Subcutaneous abdominal adipose tissue (tissue), 5 donors: ENCODE measurements around the gene RNFT1.
"Not testable (repeated sequence)": the region's sequence is repeated elsewhere in the genome, so short reads cannot be mapped to it uniquely, and the experiment has no call there.

Source experiments
- H3K27ac ChIP-seq: one replicate; pipeline ENCODE4 v1.7.0; 2013; ENCODE audit warnings: low read depth, mild to moderate bottlenecking, inconsistent platforms, low read length, moderate library complexity
- H3K27me3 ChIP-seq, 5 donors: one replicate each; pipeline ENCODE4 v1.7.0; 2013; ENCODE audit warnings: low read length in 5 of 5, inconsistent platforms in 1 of 5; ENCODE audit not compliant: control insufficient read depth in 5 of 5, insufficient read depth in 4 of 5
- H3K36me3 ChIP-seq, 5 donors: one replicate each; pipeline ENCODE4 v1.7.0; 2013; ENCODE audit warnings: low read length in 5 of 5; ENCODE audit not compliant: control insufficient read depth in 5 of 5, insufficient read depth in 5 of 5
- H3K4me1 ChIP-seq, 5 donors: one replicate each; pipeline ENCODE4 v1.7.0; 2013; ENCODE audit warnings: low read length in 5 of 5, mild to moderate bottlenecking in 3 of 5, moderate library complexity in 1 of 5; ENCODE audit not compliant: control insufficient read depth in 5 of 5, insufficient read depth in 5 of 5
- H3K4me3 ChIP-seq, 5 donors: one replicate each; pipeline ENCODE4 v1.7.0; 2013; ENCODE audit warnings: low read length in 5 of 5, low read depth in 1 of 5
- H3K9ac ChIP-seq, 5 donors: one replicate each; pipeline ENCODE4 v1.7.0; 2013; ENCODE audit warnings: low read length in 5 of 5, mild to moderate bottlenecking in 4 of 5, moderate library complexity in 3 of 5
- H3K9me3 ChIP-seq, 5 donors: one replicate each; pipeline ENCODE4 v1.7.0; 2013; ENCODE audit warnings: low read length in 5 of 5; ENCODE audit not compliant: control insufficient read depth in 5 of 5
- donor health status: healthy.
- donor health status: healthy.
- donor health status: healthy.
- donor health status: healthy.
- donor health status: healthy.

Gene RNFT1

GRCh38 chr17:59933317-59933716 is 31.2 kb downstream of the RNFT1 start:
- H3K27me3 ChIP-seq, H3K9ac ChIP-seq, H3K27ac ChIP-seq, H3K9me3 ChIP-seq, H3K4me3 ChIP-seq, H3K4me1 ChIP-seq: not testable (repeated sequence)
- peaks cover 32 to 80% (median 55%) of the 10 kb centered on the region in 5 donors for H3K36me3 ChIP-seq

- not testable (repeated sequence) for H3K27ac ChIP-seq, H3K9me3 ChIP-seq, H3K9ac ChIP-seq, H3K27me3 ChIP-seq, H3K4me1 ChIP-seq, H3K4me3 ChIP-seq
- H3K36me3 ChIP-seq: peaks cover 30 to 73% (median 48%) of the 10 kb centered on the region in 5 donors
Measured at GRCh38 chr17:59930768-59931167, 33.8 kb downstream of the RNFT1 start.

GRCh38 chr17:59930121-59930520 is 34.4 kb downstream of the RNFT1 start:
- H3K36me3 ChIP-seq: peaks cover 34 to 71% (median 46%) of the 10 kb centered on the region in 5 donors
- not testable (repeated sequence) for H3K9ac ChIP-seq, H3K27me3 ChIP-seq, H3K4me3 ChIP-seq, H3K9me3 ChIP-seq, H3K4me1 ChIP-seq, H3K27ac ChIP-seq

- H3K4me1 ChIP-seq, H3K9ac ChIP-seq, H3K9me3 ChIP-seq, H3K27me3 ChIP-seq, H3K27ac ChIP-seq, H3K4me3 ChIP-seq: not testable (repeated sequence)
- peaks cover 14 to 70% (median 39%) of the 10 kb centered on the region in 5 donors for H3K36me3 ChIP-seq
Measured at GRCh38 chr17:59920637-59921036, 43.9 kb downstream of the RNFT1 start.

- Histone ChIP-seq H3K9me3 (no peaks in the 10 kb centered on the region), H3K36me3 (peaks cover 23 to 67% (median 52%) of the 10 kb centered on the region in 5 donors), H3K9ac (no peak overlapping the region), H3K4me3 (no peak overlapping the region), H3K4me1 (no peaks in the 10 kb centered on the region), H3K27ac (no peak overlapping the region), H3K27me3 (no peaks in the 10 kb centered on the region)
Measured at GRCh38 chr17:59916446-59916845, 48.1 kb downstream of the RNFT1 start.

- Histone ChIP-seq H3K27me3 (no peaks in the 10 kb centered on the region), H3K36me3 (peaks cover 21 to 51% (median 38%) of the 10 kb centered on the region in 5 donors), H3K27ac (no peak overlapping the region), H3K9me3 (no peaks in the 10 kb centered on the region), H3K9ac (no peak overlapping the region), H3K4me3 (no peak overlapping the region), H3K4me1 (no peaks in the 10 kb centered on the region)
Measured at GRCh38 chr17:59914274-59914854, 50.2 kb downstream of the RNFT1 start.

GRCh38 chr17:59907467-59907866 is 57.1 kb downstream of the RNFT1 start:
- Histone ChIP-seq H3K9ac (no peak overlapping the region), H3K36me3 (peaks cover 0 to 5% (median 4%) of the 10 kb centered on the region in 5 donors), H3K9me3 (no peaks in the 10 kb centered on the region), H3K4me1 (no peaks in the 10 kb centered on the region), H3K27me3 (no peaks in the 10 kb centered on the region), H3K4me3 (no peak overlapping the region), H3K27ac (no peak overlapping the region)

- Histone ChIP-seq H3K36me3 (peaks cover 0 to 2% (median 0%) of the 10 kb centered on the region in 5 donors), H3K27me3 (no peaks in the 10 kb centered on the region), H3K4me1 (no peaks in the 10 kb centered on the region), H3K9me3 (no peaks in the 10 kb centered on the region), H3K4me3 (no peak overlapping the region), H3K9ac (no peak overlapping the region), H3K27ac (no peak overlapping the region)
Measured at GRCh38 chr17:59903455-59903854, 61.1 kb downstream of the RNFT1 start.
